K562 (cell line): ENCODE results near the gene MARVELD1. TPM values are rescaled to one million over a fixed set of nuclear protein-coding genes. Genes with fewer than 3 reads are reported as not detected.

Experiments
- ATAC-seq: fragments of 200-7000 bp; cut with Tn5 transposase; 3 replicates; pipeline ENCODE4 v1.9.1; 2020; ENCODE audit warnings: moderate library complexity
- BruUV-seq: library from RNA; stranded (reverse); fragments of 400-500 nt; replicated peaks from 2 replicates; lab custom pipeline; 2021; lab: Mats Ljungman, UMichigan
- CTCF ChIA-PET: fragments of 300-600 bp; formaldehyde crosslinking; extraction: SDS; loops from one replicate; lab custom pipeline; 2021; ENCODE audit warnings: low intra/inter-chr PET ratio; lab: Yijun Ruan, JAX
- POLR2A ChIA-PET: fragments of 300-600, 350-650 bp; sonication (Branson Sonifier 250); formaldehyde crosslinking; extraction: SDS; loops from one replicate; lab custom pipeline; 2021; ENCODE audit warnings: antibody characterized with exemption, inconsistent platforms; lab: Yijun Ruan, JAX
- DNase-seq, 4 experiments: peaks; one replicate each; pipeline versions ENCODE4 v3.0.0 to v3.0.0-alpha.2; 2011 to 2018; ENCODE audit warnings: low spot score in 3 of 4, mixed read lengths in 3 of 4; ENCODE audit errors: extremely low read depth in 1 of 4
- FAIRE-seq: peaks from 2 replicates; lab custom pipeline; 2011; peaks lifted over from hg19 to GRCh38; lab: Jason Lieb, UNC
- H2AFZ ChIP-seq: 2 replicates; pipeline ENCODE4 v1.6.0; 2011; ENCODE audit warnings: low read depth, low read length, control low read depth, inconsistent platforms
- H3K27ac ChIP-seq: fragments of 200-600 bp; 3 replicates; pipeline ENCODE4 v1.8.0; 2011; ENCODE audit warnings: low read depth, mild to moderate bottlenecking, control low read depth, inconsistent platforms, low read length, moderate library complexity, mixed read lengths; ENCODE audit errors: extremely low read depth
- H3K27me3 ChIP-seq, 2 experiments: fragments of 300-600 bp in 1 of 2; 2 replicates in 1 of 2; 3 replicates in 1 of 2; pipeline versions ENCODE4 v1.6.0 to v1.8.0; 2011; ENCODE audit warnings: inconsistent platforms in 2 of 2, low read length in 2 of 2, mild to moderate bottlenecking in 1 of 2, mixed read lengths in 1 of 2, moderate library complexity in 1 of 2; ENCODE audit not compliant: control insufficient read depth in 2 of 2, insufficient read depth in 2 of 2
- H3K36me3 ChIP-seq: fragments of 300-600 bp; 3 replicates; pipeline ENCODE4 v1.8.0; 2011; ENCODE audit warnings: mild to moderate bottlenecking, low read length, inconsistent platforms; ENCODE audit not compliant: control insufficient read depth, insufficient read depth
- H3K4me1 ChIP-seq, 2 experiments: fragments of 200-600 bp in 1 of 2; replicated peaks in 1 of 2; 2 replicates in 1 of 2; 3 replicates in 1 of 2; pipeline versions ENCODE4 v1.5.1 to v1.8.0; 2011; ENCODE audit warnings: inconsistent platforms in 2 of 2, low read length in 2 of 2, mild to moderate bottlenecking in 1 of 2, mixed read lengths in 1 of 2, moderate library complexity in 1 of 2; ENCODE audit not compliant: control insufficient read depth in 2 of 2, insufficient read depth in 2 of 2
- H3K4me2 ChIP-seq: 2 replicates; pipeline ENCODE4 v1.6.1; 2011; ENCODE audit warnings: low read length, control low read depth, inconsistent platforms, mixed read lengths; ENCODE audit not compliant: insufficient read depth
- H3K4me3 ChIP-seq: fragments of 200-600 bp; sonication (generic), shearing (Covaris generic); 2 replicates; pipeline ENCODE4 v1.5.1; 2016; ENCODE audit warnings: control low read depth, inconsistent platforms
- H3K79me2 ChIP-seq: fragments of 200-600 bp; 3 replicates; pipeline ENCODE4 v1.8.0; 2011; ENCODE audit warnings: low read length, inconsistent platforms; ENCODE audit not compliant: control insufficient read depth, insufficient read depth
- H3K9ac ChIP-seq, 2 experiments: 2 replicates each; pipeline versions ENCODE4 v1.6.0 to v1.6.1; 2011; ENCODE audit warnings: low read depth in 2 of 2, low read length in 2 of 2, control low read depth in 1 of 2, inconsistent platforms in 1 of 2, mild to moderate bottlenecking in 1 of 2, mixed read lengths in 1 of 2; ENCODE audit not compliant: insufficient read depth in 1 of 2
- H3K9me1 ChIP-seq: one replicate; pipeline ENCODE4 v1.6.0; 2011; ENCODE audit warnings: inconsistent platforms, mild to moderate bottlenecking, low read length, moderate library complexity; ENCODE audit not compliant: control insufficient read depth, insufficient read depth
- H3K9me3 ChIP-seq: replicated peaks from 2 replicates; pipeline ENCODE4 v1.5.1; 2011; ENCODE audit warnings: low read depth, low read length, inconsistent platforms; ENCODE audit not compliant: control insufficient read depth, insufficient read depth
- H4K20me1 ChIP-seq: replicated peaks from 2 replicates; pipeline ENCODE4 v1.6.1; 2011; ENCODE audit warnings: low read length, inconsistent platforms, mixed read lengths; ENCODE audit not compliant: control insufficient read depth, insufficient read depth
- HMGN3 ChIP-seq: IDR thresholded peaks from 2 replicates; pipeline ENCODE4 v1.6.1; 2011; ENCODE audit warnings: borderline replicate concordance, low read depth, mild to moderate bottlenecking, mixed read lengths, low read length; ENCODE audit not compliant: insufficient read length; ENCODE audit errors: extremely low read depth
- NFATC3 ChIP-seq: fragments of 450-650 bp; IDR thresholded peaks from 2 replicates; pipeline ENCODE4 v1.6.1; 2017; ENCODE audit warnings: mild to moderate bottlenecking
- POLR2AphosphoS5 ChIP-seq: IDR thresholded peaks from 2 replicates; pipeline ENCODE4 v1.6.1; 2011; ENCODE audit warnings: mild to moderate bottlenecking, low read depth, low read length, moderate library complexity; ENCODE audit not compliant: control insufficient read depth, insufficient read depth
- ZNF561 ChIP-seq: fragments of 450-650 bp; formaldehyde crosslinking; conservative IDR thresholded peaks from 2 replicates; pipeline ENCODE4 v1.4.0; 2020; ENCODE audit warnings: mild to moderate bottlenecking, moderate library complexity
- WGBS: fragments of 100-300 bp; shearing (Covaris generic); methylation state at CpG from one replicate; pipeline ENCODE4 v1.1.6; 2016; ENCODE audit warnings: low coverage, mixed read lengths; ENCODE audit not compliant: insufficient coverage; ENCODE audit errors: missing lambda C conversion rate; 5-methylcytosine and 5-hydroxymethylcytosine counted together
- in situ Hi-C: fragments of 300-500 bp; cut with MboI; formaldehyde crosslinking; loops from 4 replicates; pipeline ENCODE4 v1.15.0; 2018; ENCODE audit warnings: inconsistent platforms, mixed read lengths
- intact Hi-C: fragments of 100-400 bp; cut with micrococcal nuclease; formaldehyde crosslinking; loops from 2 replicates; pipeline ENCODE4 v1.14.2; 2022
- polyA plus RNA-seq, 8 experiments: library from polyadenylated mRNA; depleted of rRNA in 4 of 8; stranded (reverse) in 5 of 8; unstranded in 3 of 8; fragments of >200 nt; fragmentation: Nextera tagmentation in 2 of 8; fragmentation: Illumina TruSeq in 1 of 8; extraction: Ambion mirVana in 2 of 8; extraction: Trizol in 1 of 8; gene quantifications; 2 replicates each; pipeline versions ENCODE4 v1.2.1 to v1.2.3, GENCODE V29; 2011 to 2014; ENCODE audit warnings: inconsistent platforms in 1 of 8, missing spikeins in 1 of 8
- total RNA-seq, 7 experiments: library from RNA; depleted of rRNA in 6 of 7; stranded (reverse); fragments of >200 nt in 6 of 7; fragmentation: Illumina TruSeq in 2 of 7; extraction: Trizol in 2 of 7; gene quantifications; 2 replicates each; pipeline versions ENCODE4 v1.2.1 to v1.2.3, GENCODE V29; 2011 to 2021; ENCODE audit warnings: low replicate concordance in 1 of 7

Gene MARVELD1
- total and polyA plus RNA-seq, 9 of the 15 experiments (the other 6 are each of a cell fraction or from before 2014, with no cell fraction given), result 2.7 to 12.5 (median 5.3) TPM

DNA sequence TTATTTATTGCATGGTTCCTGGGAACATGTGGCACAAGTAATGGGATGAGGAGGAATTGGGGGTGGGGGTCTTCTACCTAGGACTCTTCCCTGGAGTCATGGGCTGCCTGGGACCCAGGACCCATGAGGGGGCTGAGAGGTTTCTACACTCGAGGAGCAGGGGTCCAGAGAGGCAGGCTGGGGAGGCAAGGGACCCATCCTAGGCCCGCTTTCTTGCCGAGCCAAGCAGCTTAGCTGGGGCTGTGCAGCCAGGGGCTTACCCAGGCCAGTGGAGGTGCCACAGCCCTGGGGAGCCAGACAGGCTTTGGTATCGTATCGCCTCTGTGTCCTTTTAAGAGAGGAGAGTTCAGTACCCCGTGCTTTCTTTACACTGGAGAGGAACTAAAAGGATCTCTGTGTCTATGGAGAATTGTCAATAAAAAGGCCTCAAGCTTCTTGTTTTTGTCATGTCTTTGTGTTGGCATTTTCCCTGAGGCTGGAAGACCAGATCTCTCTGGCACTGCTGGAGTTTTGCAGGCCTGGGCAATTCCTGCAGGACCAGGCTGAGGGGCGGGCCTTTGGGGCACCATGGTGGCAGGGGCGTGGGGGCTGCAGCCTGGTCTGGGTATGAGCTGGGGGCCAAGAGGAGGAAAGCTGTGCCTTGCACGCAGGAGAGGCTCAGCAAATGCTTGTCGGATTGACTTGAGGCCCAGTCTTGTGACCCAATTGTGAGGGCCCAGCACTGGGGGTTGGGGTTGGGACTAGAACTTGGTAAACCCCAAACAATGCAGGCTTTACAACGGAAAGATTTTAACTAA lies 47.1 kb downstream of the MARVELD1 start:
- ChIA-PET POLR2A (no interaction called here), CTCF (interaction anchor here (2.6 kb wide), 1 partner anchor 108 kb away, joined by 17 read pairs; no protein-coding TSS in a partner anchor)
- H3K9me1 ChIP-seq, result no peaks in the 10 kb centered on the region
- 74% methylated on average over 7 of the region's 11 CpGs for WGBS
- FAIRE-seq (no peak), ATAC-seq (no peak), DNase-seq (no peak)
- no peak overlapping the region for H3K27ac ChIP-seq
- no peaks in the 10 kb centered on the region for H3K27me3 ChIP-seq
- H4K20me1 ChIP-seq, result no peaks in the 10 kb centered on the region; the same call in 1 of the 2 replicates
- no peak overlapping the region for H3K4me2 ChIP-seq
- intact Hi-C loops, result no loop called here
- BruUV-seq, result TSS peak; percentile 17
- no peak for TF ChIP-seq NFATC3
- no peak for TF ChIP-seq HMGN3
- no peak for TF ChIP-seq POLR2AphosphoS5
- TF ChIP-seq ZNF561 (CRISPR knock-in tag), result no peak
- peaks cover 0 to 6% of the 10 kb centered on the region in 2 experiments; a peak in 2 of 5 replicates for H3K4me1 ChIP-seq
- H3K9me3 ChIP-seq, result no peaks in the 10 kb centered on the region
- H3K9ac ChIP-seq, result no peak overlapping the region
- H2AFZ ChIP-seq, result no peak overlapping the region
- H3K4me3 ChIP-seq, result no peak overlapping the region
- in situ Hi-C loops, result loop anchor here (25.0 kb wide), 1 partner anchor 102 kb away; no protein-coding TSS in a partner anchor
- H3K79me2 ChIP-seq, result no peaks in the 10 kb centered on the region
- H3K36me3 ChIP-seq, result peaks cover 45% of the 10 kb centered on the region; the same call in 2 of the 3 replicates
